NB4 (cell line): ENCODE measurements around the gene CWF19L2.

Source experiments
- POLR2A ChIP-seq: IDR thresholded peaks from 2 replicates; pipeline ENCODE4 v1.6.1; 2011; ENCODE audit warnings: mild to moderate bottlenecking; ENCODE audit not compliant: insufficient read length; ENCODE audit errors: extremely low read depth
- TF ChIP-seq, protein P1 (sequence below): IDR thresholded peaks from one replicate; pipeline ENCODE4 v1.5.1; 2012; ENCODE audit warnings: low read depth, low read length

DNA sequence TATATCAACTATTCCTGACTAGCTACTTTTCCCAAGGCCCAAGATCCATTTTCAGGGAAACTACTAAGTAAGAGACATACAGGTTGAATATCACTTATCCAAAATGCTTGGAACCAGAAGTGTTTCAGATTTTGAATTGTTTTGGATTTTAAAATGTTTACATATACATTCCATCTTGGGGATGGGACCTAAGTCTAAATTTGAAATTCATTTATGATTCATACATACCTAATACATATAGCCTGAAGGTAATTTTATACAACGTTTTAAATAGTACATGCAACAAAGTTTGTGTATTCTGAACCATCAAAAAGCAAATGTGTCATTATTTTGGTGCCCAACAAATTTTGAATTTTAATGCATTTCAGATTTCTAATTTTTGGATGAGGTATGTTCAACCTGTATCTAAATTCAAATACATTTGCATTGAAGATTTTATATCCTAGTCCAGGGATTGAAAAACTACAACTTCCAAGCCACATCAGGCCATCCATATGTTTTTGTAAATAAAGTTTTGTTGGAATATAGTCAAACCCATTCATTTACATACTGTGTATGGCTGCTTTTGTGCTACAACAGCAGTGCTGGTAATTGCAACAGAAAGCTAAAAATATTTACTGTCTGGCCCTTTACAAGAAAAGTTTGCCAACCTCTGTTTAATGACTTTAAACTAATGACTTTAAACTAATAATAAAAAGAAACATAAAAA lies 73.3 kb downstream of the CWF19L2 start:
- TF ChIP-seq, protein P1, sequence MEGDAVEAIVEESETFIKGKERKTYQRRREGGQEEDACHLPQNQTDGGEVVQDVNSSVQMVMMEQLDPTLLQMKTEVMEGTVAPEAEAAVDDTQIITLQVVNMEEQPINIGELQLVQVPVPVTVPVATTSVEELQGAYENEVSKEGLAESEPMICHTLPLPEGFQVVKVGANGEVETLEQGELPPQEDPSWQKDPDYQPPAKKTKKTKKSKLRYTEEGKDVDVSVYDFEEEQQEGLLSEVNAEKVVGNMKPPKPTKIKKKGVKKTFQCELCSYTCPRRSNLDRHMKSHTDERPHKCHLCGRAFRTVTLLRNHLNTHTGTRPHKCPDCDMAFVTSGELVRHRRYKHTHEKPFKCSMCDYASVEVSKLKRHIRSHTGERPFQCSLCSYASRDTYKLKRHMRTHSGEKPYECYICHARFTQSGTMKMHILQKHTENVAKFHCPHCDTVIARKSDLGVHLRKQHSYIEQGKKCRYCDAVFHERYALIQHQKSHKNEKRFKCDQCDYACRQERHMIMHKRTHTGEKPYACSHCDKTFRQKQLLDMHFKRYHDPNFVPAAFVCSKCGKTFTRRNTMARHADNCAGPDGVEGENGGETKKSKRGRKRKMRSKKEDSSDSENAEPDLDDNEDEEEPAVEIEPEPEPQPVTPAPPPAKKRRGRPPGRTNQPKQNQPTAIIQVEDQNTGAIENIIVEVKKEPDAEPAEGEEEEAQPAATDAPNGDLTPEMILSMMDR: no peak
- no peak for TF ChIP-seq POLR2A
